Umbilical cord (tissue), 2 donors: ENCODE measurements around the gene D2HGDH. TPM values are rescaled to one million over a fixed set of nuclear protein-coding genes. Genes with fewer than 3 reads are reported as not detected.
"Not testable (repeated sequence)": the region's sequence is repeated elsewhere in the genome, so short reads cannot be mapped to it uniquely, and the experiment has no call there.

ENCODE experiments used
- DNase-seq: peaks from one replicate; pipeline ENCODE4 v3.0.0-alpha.2; 2015; ENCODE audit warnings: low spot score
- total RNA-seq: library from RNA; depleted of rRNA; stranded (reverse); fragments of >200 nt; gene quantifications from one replicate; pipeline ENCODE4 v1.2.3, GENCODE V29; 2014; ENCODE audit warnings: low replicate concordance; ENCODE audit not compliant: insufficient read depth

D2HGDH gene
- total RNA-seq, 1 donor from 2014 or later, result 8.4 TPM

DNA sequence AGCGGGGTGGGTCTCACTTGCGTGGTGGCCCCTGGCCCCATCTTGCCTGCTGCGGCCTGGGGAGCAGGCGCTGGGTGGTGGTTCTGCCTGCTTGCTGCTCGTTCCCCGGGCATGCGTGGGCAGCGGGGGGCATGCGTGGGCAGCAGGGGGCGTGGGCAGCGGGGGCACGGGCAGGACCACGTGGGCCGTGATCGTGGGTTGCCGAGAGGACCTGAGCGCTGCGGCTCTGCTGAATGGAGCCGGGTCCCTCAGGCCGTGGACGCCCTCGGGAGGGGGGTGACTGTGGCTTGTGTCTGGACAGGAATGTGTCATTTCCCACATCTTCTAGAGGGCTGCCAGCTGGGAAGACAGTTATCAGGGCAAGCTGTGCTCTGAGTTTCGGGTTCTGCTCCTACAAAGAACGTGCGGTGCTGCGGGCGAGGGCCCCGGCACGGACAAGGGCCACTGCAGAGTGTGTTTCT is 33.9 kb downstream of the D2HGDH start:
- no peak for DNase-seq

DNA sequence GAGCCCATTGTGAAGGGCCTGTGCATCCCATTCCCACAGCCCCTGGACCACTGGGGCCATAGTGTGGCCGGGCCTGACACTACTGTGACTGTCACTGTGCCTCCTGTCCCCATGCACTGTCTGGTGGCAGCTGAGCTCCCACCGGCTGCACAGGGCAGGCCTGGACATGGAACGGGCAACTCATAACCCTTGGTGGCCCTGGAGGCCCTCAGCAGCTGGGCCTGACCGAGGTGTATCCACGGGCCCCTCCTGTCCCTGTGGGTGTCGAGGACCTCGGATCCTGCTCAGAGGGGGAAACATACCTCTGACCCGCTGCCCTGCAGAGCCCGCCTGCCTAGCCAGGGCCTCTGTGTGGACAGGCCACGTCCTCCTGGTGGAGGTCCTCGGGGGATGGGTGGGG is 34.4 kb downstream of the D2HGDH start:
- DNase-seq, result no peak

DNA sequence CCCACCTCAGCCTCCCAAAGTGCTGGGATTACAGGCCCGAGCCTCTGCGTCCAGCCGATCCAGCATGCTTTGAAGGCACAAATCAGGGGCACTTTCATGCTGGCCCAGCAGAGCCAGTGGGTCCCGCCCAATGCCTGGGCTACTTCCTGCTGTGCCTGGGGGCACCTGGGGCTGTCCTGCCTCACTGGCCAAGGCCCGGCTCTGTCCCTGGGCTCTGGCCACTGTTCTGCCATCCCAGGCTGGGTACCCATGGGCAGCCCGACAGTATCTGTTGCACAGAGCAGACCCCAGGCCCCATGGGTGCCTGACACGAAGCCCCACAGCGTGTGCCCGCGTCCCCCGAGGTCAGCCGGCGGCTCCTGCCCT is 35.4 kb downstream of the D2HGDH start:
- no peak for DNase-seq

DNA sequence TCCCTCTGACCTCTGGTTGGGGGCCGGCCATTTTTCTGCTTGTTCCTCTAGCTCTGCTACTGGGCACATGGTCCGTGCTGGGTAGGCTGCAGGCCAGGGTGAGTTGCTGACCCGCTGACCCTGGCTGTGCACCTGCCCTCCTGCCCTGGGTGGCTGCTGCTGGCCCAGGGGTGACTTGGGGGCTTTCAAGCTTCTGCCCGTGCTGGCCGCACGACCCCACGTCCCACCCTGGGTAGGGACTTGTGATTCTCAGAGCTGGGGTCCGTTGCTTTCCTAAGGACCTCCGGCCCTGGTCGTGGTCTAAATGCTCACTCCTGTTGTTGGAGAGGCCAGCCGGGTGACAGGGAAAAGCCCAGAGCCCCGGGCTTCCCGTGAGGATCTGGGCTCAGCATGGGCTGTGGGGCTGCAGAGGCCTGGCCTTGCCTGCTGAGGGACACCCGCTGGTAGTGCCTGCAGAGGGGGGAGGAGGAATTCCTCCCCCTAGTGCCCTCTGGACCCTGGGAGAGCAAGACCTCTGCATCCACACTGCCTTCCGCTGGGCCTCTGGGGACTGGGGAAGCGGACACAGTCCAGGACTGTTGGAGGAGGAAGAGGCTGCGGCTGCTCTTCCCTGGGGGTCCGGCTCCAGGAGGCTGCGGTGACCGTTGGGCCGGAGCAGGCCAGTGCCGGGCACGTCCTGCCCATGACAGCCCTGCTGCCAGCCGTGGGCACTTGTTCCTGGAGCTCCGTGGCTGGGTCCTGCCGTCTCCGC is 35.9 kb downstream of the D2HGDH start:
- DNase-seq, result no peak

DNA sequence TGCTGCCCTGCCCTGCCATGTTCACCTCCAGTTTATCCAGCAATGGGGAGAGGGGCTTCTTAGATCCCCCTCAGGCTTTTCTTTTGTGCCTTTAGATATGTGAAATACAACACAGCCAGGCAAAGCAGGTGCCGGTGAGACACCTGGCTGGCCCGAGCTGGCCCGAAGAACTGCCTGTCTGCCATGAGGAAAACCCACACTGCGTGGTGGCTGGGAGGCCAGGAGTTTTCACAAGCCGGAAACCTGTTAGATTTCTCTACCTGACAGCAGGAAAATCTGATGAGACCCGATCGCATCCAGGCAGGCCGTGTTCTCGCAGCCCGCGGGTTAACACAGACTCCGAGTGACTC is 36.5 kb downstream of the D2HGDH start:
- DNase-seq, result no peak

DNA sequence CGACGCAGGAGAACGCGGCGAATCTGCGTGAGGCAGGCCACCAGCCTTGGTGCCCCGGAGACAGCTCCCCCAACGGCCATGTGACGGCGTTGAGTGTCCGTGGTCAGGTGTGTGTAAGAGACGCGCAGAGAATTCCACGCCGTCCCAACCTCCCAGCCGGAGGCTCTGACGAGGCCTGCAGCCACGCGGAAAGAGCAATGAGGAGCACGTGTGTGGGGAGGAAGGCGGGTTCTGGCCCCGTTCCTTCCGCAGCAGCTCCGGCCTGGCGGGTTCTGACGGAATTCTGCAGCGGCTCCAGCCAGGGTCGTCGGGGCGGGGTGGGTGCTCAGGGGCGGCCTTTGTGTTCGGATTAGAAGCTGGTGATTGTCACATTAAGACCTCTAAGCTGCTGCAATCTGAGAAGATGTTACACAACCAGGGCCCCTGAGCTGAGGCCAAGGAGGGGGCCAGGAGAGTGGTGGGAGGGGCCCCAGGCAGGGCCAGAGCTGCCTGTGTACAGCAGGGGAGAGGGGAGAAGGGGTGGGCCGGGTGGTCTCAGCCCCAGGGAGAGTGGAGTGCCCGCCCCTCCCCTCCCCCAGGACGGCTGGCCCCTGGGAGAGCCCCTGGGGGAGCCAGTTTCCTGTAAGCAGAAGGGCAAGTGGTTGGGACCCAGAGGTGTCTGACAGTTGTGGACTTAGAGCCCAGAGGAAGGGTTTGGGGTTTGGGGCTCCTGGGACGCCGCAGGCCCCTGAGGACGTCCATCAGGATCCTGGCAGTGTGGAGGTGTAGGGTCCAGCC is 37.0 kb downstream of the D2HGDH start:
- DNase-seq, result peak; percentile 75

DNA sequence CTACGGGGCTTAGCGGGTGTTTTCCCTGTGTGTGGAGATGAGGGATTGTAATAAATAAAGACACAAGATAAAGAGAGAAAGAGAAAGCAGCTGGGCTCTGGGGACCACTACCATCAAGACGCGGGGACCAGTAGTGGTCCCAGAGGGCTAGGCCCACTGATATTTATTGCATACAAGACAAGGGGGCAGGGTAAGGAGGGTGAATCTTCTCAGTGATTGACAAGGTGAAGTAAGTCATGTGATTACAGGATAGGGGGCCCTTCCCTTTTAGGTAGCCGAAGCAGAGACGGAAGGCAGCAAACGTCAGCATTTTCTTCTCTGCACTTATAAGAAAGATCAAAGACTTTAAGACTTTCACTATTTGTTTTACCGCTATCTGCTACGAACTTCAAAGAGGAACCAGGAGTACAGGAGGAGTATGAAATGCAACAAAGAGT is 37.7 kb downstream of the D2HGDH start:
- peak; percentile 63 for DNase-seq

DNA sequence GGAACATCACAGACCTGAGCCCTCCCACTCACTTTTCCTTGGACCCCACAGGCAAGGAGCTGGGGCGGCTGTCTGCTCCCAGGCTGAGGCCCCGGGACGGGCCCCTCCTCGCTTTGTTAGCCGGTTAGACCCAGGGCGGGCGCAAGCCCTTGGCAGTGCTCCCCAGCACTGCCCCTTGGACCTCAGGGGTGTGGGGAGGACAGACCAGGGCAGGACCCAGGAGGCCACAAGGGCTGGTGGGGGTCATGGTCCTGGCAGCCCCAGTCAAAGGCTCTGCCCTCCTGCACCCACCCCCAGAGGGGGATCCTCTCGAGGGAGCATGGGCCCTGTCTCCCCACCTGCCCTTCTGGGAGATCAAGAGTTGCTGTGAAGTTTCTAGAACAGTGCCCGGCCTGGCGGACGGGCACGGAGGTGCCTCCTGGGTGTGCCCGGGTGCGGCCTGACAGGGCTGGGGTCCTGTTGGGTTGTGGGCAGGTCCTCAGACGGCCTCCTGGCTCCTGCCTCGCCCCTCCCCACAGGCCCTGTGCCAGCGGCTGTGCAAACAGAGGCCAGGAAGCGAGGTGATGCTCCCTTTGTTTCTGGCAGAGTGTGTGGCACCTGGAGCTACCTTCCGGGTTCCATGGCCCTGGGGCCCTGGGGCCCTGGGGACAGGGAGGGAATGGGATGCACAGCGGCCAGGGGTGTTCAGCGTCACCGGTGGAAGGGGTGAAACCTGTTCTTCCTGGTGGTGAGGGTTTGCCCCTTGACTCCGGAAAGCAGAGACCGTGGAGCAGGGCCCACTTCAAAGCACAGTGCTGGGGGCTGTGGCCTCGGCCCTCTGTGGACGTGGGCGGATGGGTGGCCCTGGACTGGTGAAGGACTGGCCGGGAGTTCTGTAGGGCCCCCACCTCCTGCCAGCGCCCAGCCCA is 39.3 kb downstream of the D2HGDH start:
- DNase-seq, result no peak

DNA sequence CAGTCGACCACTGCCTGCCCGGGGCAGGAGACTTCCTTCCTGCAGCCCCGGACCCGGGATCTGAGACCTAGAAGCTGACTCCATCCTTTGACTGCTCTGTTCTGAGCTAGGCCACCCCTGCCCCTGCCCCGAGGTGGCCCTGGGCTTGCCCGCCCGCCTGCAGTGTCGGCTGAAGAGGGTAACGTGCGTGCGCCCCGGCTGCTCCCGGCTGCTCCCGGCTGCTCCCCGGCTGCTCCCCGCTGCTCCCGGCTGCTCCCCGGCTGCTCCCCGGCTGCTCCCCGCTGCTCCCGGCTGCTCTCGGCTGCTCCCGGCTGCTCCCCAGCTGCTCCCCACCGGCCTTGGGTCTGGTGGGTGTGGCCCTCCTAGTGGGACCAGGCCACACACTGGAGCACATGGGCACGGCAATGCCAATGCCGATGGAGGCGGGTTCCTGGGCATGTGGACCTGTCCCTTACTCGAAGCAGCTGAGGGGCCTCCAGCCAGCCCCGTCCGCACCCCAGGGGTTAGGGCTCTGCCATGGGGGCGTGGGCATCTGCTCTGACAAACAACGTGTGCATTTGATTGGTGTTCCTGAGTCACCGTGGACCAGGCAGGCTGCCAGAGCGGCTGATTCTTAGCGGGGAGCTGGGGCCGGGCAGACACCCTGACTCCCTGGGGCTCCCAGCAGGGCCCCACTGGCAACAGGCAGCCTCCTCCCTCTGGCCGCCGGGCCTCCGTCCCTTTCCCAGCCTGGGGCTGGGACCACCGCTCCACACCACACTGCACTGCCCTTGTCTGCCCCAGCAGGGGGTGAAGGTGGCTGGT is 40.2 kb downstream of the D2HGDH start:
- DNase-seq, result peak; percentile 57

DNA sequence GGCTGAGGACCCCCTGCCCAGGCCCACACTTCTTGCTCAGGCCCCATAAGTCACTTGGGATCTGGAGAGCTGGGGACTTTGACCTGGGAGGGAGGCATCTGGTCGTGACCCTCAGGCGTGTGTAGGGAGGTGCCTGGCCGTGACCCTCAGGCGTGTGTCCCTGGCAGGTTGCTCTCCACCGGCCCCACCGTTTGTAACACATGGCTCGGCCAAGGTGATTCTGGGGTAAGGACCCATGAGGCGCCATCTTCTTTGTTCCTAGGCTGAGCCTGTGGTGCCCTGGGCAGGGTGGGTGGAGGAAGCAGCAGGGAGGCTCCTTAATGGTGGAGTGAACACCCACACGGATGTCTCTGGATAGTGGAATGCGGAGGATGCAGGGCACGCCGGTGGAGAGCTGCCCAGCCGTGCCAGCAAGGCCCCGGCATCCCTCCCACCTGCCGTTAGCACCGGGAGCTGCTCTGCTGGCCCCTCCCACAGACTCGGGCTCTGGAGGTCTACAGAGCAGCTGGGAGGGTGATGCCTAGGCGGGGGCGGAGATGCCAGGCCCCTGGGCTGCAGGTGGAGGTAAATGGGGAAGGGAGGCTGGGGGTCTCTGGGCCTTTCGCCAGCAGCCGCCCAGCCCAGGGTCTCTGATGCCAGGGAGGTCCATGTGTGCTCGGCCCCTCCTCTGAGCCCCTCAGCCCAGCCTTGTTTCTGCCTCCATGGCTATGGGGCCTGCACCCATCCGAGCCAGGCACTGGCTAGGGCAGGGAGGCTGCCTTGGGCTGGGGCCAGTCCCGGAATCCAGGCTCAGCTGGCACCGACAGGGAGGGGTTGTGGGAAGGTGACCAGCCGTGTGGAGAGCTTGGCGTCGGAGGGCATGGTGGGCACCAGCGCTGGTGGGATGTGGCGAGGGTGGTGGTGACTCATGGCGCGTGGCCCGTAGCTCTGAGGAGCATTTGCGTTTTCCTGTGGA is 41.1 kb downstream of the D2HGDH start:
- no peak for DNase-seq

DNA sequence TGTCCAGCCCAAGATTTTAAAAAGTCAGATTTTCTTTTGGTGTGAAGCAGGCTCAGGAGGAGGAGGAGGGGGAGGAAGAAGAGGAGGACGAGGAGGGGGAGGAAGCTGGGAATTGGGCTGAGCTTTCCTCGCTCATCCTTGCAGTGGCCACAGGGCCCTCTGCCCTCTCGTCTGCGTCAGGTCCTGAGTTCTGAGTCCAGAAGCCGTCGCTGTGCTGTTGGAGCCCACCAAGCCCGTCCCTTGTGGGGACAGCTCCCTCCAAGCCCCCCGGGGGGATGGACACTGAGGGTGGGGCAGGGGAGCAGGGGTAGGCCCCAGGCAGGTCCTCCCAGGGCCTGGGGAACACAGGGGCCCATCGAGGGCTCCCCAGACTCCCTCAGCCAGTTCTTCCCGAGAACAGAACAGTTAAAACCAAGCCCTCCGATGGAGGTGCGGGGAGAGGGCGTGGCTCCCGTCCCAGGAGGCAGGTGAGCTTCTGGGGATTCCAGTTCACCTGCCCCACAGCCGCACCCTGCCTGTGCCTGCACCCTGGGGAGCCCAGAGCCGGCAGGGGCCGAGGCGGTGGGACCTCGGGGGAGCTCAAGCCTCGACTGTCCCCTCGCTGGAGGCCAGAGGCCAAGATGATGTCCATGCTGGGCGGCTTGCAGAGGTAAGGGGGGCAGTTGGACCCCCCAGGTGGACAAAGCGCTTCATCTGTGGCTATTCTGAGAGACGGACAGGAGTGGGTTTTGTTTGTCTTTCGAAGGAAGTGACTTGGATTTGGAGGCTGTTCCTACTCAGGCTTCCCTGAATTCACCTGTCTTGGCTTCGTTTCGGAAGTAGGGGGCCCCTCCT is 42.1 kb downstream of the D2HGDH start, which contains the start of gene GAL3ST2:
GAL3ST2 (plus strand) TSS at position 487 of the 834 bp plus-strand sequence; CDS start at position 621, 134 bp downstream.
- no peak for DNase-seq

DNA sequence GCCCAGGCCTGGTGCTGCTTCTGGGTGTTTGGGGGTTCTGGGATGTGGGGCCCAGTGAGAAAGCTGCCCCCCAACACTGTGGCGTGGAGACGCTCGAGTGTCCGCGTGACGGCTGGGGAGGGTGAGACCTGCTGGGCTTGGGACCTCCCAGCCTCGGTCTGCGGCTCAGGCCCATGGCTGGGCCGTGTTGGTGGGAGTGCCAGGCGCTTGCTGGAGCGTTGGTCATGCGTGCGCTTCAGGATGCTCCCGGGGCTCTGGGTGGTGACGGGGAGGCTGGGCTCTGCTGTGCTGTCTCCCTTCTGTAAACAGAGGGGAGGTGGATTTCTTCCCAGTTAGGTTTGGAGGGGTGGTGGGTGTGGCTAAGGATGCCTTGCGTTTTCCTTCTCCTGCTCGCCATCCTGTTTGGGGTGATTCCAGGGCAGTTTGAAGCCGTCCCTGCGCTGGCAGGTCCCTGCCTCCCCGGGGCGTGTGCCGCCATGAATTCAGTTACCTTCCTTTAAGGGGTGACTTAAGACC is 42.8 kb downstream of the D2HGDH start:
- no peak for DNase-seq

DNA sequence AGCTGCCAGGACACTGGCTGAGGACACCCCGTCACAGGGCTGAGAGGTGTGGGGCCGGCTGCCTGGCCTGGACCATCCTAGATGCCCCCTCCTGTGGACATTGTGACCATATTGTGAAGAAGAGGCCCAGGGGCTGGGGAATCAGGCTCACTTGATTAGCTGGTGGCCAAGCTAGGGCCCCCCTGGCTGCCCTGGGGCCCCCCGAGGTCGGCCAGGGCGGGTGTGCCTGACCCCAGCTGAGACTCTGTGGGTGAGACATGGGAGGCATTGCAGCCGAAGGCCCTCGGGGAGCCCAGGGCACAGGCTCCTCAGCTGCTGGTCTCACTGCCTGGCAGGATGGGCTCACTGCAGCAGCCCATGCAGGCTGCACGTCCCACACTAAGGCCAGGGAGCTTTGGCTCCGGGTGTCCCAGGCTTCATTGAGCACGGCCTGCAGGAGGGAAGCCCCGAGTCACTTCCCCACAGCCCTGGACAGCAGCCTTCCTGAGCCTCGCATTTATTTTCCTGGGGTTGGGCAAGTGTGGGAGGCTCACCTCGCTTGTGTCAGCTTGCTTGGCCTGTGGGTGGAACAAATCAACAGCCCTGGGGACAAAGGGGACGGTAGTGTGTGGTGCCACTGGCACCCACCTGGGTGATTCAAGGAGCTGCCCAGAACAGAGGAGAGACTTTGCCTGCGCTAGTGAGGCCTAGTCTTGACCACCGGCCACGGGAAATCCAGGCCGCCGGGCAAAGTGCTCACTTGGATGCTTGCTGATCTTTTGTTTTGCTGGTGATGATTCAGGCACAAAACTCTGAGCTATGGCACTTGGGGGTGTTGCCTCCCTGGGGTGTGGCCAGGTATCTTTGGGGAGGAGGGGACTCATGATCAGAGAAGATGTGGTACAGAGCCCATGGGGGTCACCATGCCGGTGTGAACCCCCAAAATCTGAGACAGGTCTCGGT is 43.5 kb downstream of the D2HGDH start:
- no peak for DNase-seq

DNA sequence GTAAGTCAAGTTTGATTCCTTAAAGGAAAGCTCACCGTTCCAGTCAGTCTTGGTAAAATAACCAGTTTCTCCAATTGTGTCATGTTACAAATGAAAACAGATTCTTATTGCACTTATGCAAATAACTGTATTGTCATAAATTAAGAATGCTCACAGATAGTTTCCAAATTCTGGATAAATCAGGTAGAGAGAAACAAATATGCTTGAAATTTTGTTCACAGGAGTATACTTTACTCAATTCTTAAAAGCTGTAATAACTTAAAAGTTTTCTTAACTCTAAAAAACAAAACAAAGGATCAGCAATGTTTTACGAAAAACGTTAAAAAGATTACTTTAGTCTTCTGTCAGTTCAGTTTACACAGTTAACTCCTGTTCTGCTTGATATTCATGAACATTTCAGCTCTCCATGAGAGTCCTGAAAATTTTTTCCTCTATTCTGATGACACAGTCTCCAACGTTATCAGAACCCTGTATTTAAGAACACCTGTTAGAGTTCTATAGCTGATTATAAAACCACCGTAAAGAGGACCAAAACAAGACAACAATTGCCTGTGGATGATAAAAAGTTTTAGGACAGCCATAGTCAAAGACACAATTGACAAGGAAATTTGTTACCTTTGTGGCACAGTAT is 46.6 kb downstream of the D2HGDH start:
- DNase-seq, result no peak

DNA sequence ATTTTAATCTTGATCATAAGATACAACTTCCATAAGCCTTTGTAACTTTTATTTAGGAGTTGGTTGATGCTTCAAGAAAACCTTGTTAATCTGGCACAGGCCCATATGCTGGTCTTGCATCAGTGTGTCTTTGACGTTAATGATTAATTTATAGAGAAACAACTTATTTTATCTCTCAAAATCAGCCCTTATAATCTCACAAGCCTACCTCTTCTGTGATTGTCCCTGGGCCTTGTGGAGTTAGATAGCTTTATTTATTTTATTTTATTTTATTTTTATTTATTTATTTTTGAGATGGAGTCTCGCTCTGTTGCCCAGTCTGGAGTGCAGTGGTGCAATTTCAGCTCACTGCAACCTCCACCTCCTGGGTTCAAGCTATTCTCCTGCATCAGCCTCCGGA is 47.6 kb downstream of the D2HGDH start:
- not testable (repeated sequence) for DNase-seq

DNA sequence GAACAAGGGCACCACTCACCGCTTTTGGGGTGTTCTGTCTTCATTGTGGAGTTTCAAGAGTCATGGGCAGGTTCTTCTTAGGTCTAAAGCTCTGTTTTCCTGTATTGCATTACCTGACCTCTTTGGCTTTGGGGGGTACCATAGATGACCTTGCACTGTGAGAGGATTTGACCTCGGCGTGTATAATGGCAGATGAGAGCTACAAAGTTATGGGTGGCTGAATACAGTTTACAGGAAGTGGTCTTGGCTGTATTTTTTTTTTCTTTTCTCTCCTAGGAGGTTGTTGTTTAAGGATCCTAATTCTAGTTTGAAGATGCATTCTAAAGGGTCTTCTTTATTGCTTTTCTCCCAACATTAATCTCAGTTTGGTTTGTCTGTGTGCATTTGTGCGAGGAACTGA is 53.7 kb downstream of the D2HGDH start:
- DNase-seq, result no peak

DNA sequence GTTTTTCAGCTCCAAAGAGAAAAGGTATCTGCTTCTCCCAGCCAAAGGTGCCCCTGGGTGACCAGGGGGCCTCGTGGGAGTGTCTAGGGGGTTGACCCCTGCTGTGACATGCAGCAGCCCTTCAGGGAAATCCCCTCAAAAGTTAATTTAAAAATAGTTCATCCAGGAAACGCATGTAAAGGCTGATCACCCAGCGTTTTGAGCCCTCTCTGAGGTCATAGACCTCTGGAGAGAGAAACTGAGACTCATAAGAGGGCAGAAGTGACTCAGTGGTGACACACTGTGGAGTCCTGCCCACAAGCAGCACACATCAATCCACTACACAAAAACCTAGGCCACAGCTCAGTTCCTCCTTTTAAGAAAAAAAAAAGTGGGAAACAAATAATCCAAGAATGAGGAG is 54.1 kb downstream of the D2HGDH start:
- no peak for DNase-seq
